K562 (cell line): ENCODE measurements around the gene HOXB4. TPM values are rescaled to one million over a fixed set of nuclear protein-coding genes. Genes with fewer than 3 reads are reported as not detected.

Experiments used
- AFF1 ChIP-seq, 2 experiments: fragments of 450-650 bp; IDR thresholded peaks; 2 replicates each; pipeline ENCODE4 v1.6.1; 2018; ENCODE audit warnings: mild to moderate bottlenecking in 2 of 2, low read depth in 1 of 2; ENCODE audit not compliant: partially characterized antibody in 2 of 2
- BACH1 ChIP-seq: fragments of 200-800 bp; sonication (Bioruptor generic); IDR thresholded peaks from 2 replicates; pipeline ENCODE4 v1.6.1; 2016; ENCODE audit warnings: missing genetic modification characterization, missing compliant biosample characterization
- BRF2 ChIP-seq: IDR thresholded peaks from 3 replicates; pipeline ENCODE4 v1.6.1; 2011; ENCODE audit warnings: borderline replicate concordance, mild to moderate bottlenecking; ENCODE audit not compliant: insufficient read length, insufficient read depth
- CREM ChIP-seq: IDR thresholded peaks from 2 replicates; pipeline ENCODE4 v1.6.1; 2014; ENCODE audit warnings: antibody characterized with exemption, low read depth
- FOXP1 ChIP-seq: sonication (generic); formaldehyde crosslinking; IDR thresholded peaks from 2 replicates; pipeline ENCODE4 v1.8.0; 2022; ENCODE audit warnings: mild to moderate bottlenecking, missing genetic modification reagents
- IRF1 ChIP-seq: sonication (generic); formaldehyde crosslinking; IDR thresholded peaks from 2 replicates; pipeline ENCODE4 v1.8.0; 2022; ENCODE audit warnings: missing genetic modification reagents, mild to moderate bottlenecking, borderline replicate concordance
- JUNB ChIP-seq: fragments of 450-650 bp; formaldehyde crosslinking; conservative IDR thresholded peaks from 2 replicates; pipeline ENCODE4 v1.4.0; 2020; ENCODE audit warnings: mild to moderate bottlenecking
- KLF1 ChIP-seq: fragments of 450-650 bp; IDR thresholded peaks from 2 replicates; pipeline ENCODE4 v1.6.1; 2016; ENCODE audit warnings: missing genetic modification characterization, missing compliant biosample characterization
- MAFF ChIP-seq: IDR thresholded peaks from 2 replicates; pipeline ENCODE4 v1.6.1; 2012; ENCODE audit warnings: low read length, improper control_type of control experiment
- PRMT5 ChIP-seq: sonication (generic); formaldehyde crosslinking; IDR thresholded peaks from 2 replicates; pipeline ENCODE4 v1.5.0; 2020; ENCODE audit warnings: missing genetic modification reagents
- PURB ChIP-seq: sonication (generic); formaldehyde crosslinking; IDR thresholded peaks from 2 replicates; pipeline ENCODE4 v1.9.0; 2021; ENCODE audit warnings: low read depth, mild to moderate bottlenecking, missing genetic modification reagents
- SPI1 ChIP-seq: IDR thresholded peaks from 2 replicates; pipeline ENCODE4 v1.6.1; 2011; ENCODE audit warnings: low read depth, low read length, control low read depth, borderline replicate concordance
- TBL1XR1 ChIP-seq, 2 experiments: IDR thresholded peaks; 2 replicates each; pipeline ENCODE4 v1.6.1; 2012; ENCODE audit warnings: improper control_type of control experiment in 2 of 2, low read length in 2 of 2, mild to moderate bottlenecking in 1 of 2
- ZNF395 ChIP-seq: fragments of 200-800 bp; sonication (Bioruptor generic); IDR thresholded peaks from 2 replicates; pipeline ENCODE4 v1.6.1; 2017; ENCODE audit warnings: missing genetic modification characterization, missing compliant biosample characterization
- polyA plus RNA-seq, 8 experiments: library from polyadenylated mRNA; depleted of rRNA in 4 of 8; stranded (reverse) in 5 of 8; unstranded in 3 of 8; fragments of >200 nt; fragmentation: Nextera tagmentation in 2 of 8; fragmentation: Illumina TruSeq in 1 of 8; extraction: Ambion mirVana in 2 of 8; extraction: Trizol in 1 of 8; gene quantifications; 2 replicates each; pipeline versions ENCODE4 v1.2.1 to v1.2.3, GENCODE V29; 2011 to 2014; ENCODE audit warnings: inconsistent platforms in 1 of 8, missing spikeins in 1 of 8
- total RNA-seq, 7 experiments: library from RNA; depleted of rRNA in 6 of 7; stranded (reverse); fragments of >200 nt in 6 of 7; fragmentation: Illumina TruSeq in 2 of 7; extraction: Trizol in 2 of 7; gene quantifications; 2 replicates each; pipeline versions ENCODE4 v1.2.1 to v1.2.3, GENCODE V29; 2011 to 2021; ENCODE audit warnings: low replicate concordance in 1 of 7
- TF ChIP-seq, protein P1 (sequence below): fragments of 250-450 bp; sonication (Bioruptor Pico); IDR thresholded peaks from 2 replicates; pipeline ENCODE4 v1.8.0; 2022; ENCODE audit warnings: inconsistent platforms
- TF ChIP-seq, protein P2 (sequence below): fragments of 450-650 bp; IDR thresholded peaks from 2 replicates; pipeline ENCODE4 v1.6.1; 2016

HOXB4 gene
- total and polyA plus RNA-seq, 9 of the 15 experiments (the other 6 are each of a cell fraction or from before 2014, with no cell fraction given): 1.6 to 34.9 (median 14.9) TPM

GRCh38 chr17:48579760-48580554 is 1.8 kb upstream of the HOXB4 start (continued):
- TF ChIP-seq IRF1 (no peak), BRF2 (no peak), FOXP1 (no peak), TBL1XR1 (IDR thresholded peaks at IDR 0.05; ENCODE audit: low read length in 2 of 2) (no peak), JUNB (no peak), MAFF (no peak), BACH1 (tag) (0 out of 2 replicates have a peak, but pooled peaks have one; percentile 17), KLF1 (tag) (no peak), CREM (peak; percentile 63; the same call in 1 of the 2 replicates), ZNF395 (CRISPR knock-in tag) (no peak), PRMT5 (CRISPR knock-in tag) (no peak), AFF1 (IDR thresholded peaks at IDR 0.05; ENCODE audit: low read depth in 1 of 2, partially characterized antibody in 2 of 2) (peak in 1 of 2 experiments; percentile 79), PURB (CRISPR knock-in tag) (no peak), SPI1 (peak; percentile 58; the same call in 1 of the 2 replicates)
- TF ChIP-seq, protein P1, sequence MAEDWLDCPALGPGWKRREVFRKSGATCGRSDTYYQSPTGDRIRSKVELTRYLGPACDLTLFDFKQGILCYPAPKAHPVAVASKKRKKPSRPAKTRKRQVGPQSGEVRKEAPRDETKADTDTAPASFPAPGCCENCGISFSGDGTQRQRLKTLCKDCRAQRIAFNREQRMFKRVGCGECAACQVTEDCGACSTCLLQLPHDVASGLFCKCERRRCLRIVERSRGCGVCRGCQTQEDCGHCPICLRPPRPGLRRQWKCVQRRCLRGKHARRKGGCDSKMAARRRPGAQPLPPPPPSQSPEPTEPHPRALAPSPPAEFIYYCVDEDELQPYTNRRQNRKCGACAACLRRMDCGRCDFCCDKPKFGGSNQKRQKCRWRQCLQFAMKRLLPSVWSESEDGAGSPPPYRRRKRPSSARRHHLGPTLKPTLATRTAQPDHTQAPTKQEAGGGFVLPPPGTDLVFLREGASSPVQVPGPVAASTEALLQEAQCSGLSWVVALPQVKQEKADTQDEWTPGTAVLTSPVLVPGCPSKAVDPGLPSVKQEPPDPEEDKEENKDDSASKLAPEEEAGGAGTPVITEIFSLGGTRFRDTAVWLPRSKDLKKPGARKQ (CRISPR knock-in tag): no peak
- TF ChIP-seq, protein P2, sequence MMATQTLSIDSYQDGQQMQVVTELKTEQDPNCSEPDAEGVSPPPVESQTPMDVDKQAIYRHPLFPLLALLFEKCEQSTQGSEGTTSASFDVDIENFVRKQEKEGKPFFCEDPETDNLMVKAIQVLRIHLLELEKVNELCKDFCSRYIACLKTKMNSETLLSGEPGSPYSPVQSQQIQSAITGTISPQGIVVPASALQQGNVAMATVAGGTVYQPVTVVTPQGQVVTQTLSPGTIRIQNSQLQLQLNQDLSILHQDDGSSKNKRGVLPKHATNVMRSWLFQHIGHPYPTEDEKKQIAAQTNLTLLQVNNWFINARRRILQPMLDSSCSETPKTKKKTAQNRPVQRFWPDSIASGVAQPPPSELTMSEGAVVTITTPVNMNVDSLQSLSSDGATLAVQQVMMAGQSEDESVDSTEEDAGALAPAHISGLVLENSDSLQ: peak; percentile 68
